Liver (tissue), 9 donors: ENCODE measurements around the gene ETAA1. TPM values are rescaled to one million over a fixed set of nuclear protein-coding genes. Genes with fewer than 3 reads are reported as not detected.

Experiments
- DNase-seq: peaks from one replicate; pipeline ENCODE4 v3.0.0-alpha.2; 2017; ENCODE audit warnings: low spot score
- H3K27ac ChIP-seq, 2 donors: one replicate each; pipeline ENCODE4 v1.7.0; 2013; ENCODE audit warnings: inconsistent platforms in 2 of 2, low read length in 2 of 2, control low read depth in 1 of 2, low read depth in 1 of 2, mild to moderate bottlenecking in 1 of 2
- H3K27me3 ChIP-seq, 4 donors: one replicate each; pipeline versions ENCODE4 v1.6.1 to v1.7.0; 2013; ENCODE audit warnings: low read length in 3 of 4, inconsistent platforms in 1 of 4, mild to moderate bottlenecking in 1 of 4, moderate library complexity in 1 of 4; ENCODE audit not compliant: control insufficient read depth in 4 of 4, insufficient read depth in 4 of 4
- H3K36me3 ChIP-seq, 4 donors: one replicate each; pipeline versions ENCODE4 v1.6.1 to v1.7.0; 2013; ENCODE audit warnings: low read length in 3 of 4, mild to moderate bottlenecking in 3 of 4, low read depth in 1 of 4, moderate library complexity in 1 of 4; ENCODE audit not compliant: control insufficient read depth in 4 of 4, insufficient read depth in 3 of 4
- H3K4me1 ChIP-seq, 4 donors: one replicate each; pipeline versions ENCODE4 v1.6.1 to v1.7.0; 2013; ENCODE audit warnings: low read length in 3 of 4, mild to moderate bottlenecking in 3 of 4, moderate library complexity in 1 of 4; ENCODE audit not compliant: control insufficient read depth in 4 of 4, insufficient read depth in 4 of 4
- H3K4me3 ChIP-seq, 3 donors: one replicate each; pipeline versions ENCODE4 v1.6.1 to v1.7.0; 2013; ENCODE audit warnings: low read length in 3 of 3, control low read depth in 1 of 3, low read depth in 1 of 3, mild to moderate bottlenecking in 1 of 3
- H3K9ac ChIP-seq, 2 donors: one replicate each; pipeline ENCODE4 v1.7.0; 2013; ENCODE audit warnings: low read length in 2 of 2, mild to moderate bottlenecking in 2 of 2, moderate library complexity in 2 of 2, control low read depth in 1 of 2, low read depth in 1 of 2
- H3K9me3 ChIP-seq, 4 donors: one replicate each; pipeline versions ENCODE4 v1.6.1 to v1.7.0; 2013; ENCODE audit warnings: low read length in 3 of 4; ENCODE audit not compliant: control insufficient read depth in 4 of 4
- FOXA1 ChIP-seq: IDR thresholded peaks from 2 replicates; pipeline ENCODE4 v1.6.1; 2016; ENCODE audit warnings: antibody characterized with exemption
- FOXA2 ChIP-seq: IDR thresholded peaks from 2 replicates; pipeline ENCODE4 v1.6.1; 2016; ENCODE audit warnings: antibody characterized with exemption
- HNF4A ChIP-seq, 2 donors: conservative IDR thresholded peaks; 2 replicates each; pipeline ENCODE4 v1.6.1; 2016; ENCODE audit warnings: antibody characterized with exemption in 2 of 2, mild to moderate bottlenecking in 2 of 2
- HNF4G ChIP-seq: IDR thresholded peaks from 2 replicates; pipeline ENCODE4 v1.6.1; 2016; ENCODE audit warnings: antibody characterized with exemption
- JUND ChIP-seq, 2 donors: IDR thresholded peaks; 2 replicates each; pipeline ENCODE4 v1.6.1; 2016; ENCODE audit warnings: antibody characterized with exemption in 2 of 2
- RAD21 ChIP-seq, 2 donors: IDR thresholded peaks; 2 replicates each; pipeline ENCODE4 v1.6.1; 2016; ENCODE audit warnings: antibody characterized with exemption in 2 of 2, mild to moderate bottlenecking in 2 of 2
- TAF1 ChIP-seq: conservative IDR thresholded peaks from 2 replicates; pipeline ENCODE4 v1.6.1; 2016; ENCODE audit warnings: antibody characterized with exemption, mild to moderate bottlenecking
- YY1 ChIP-seq: IDR thresholded peaks from 2 replicates; pipeline ENCODE4 v1.6.1; 2016; ENCODE audit warnings: antibody characterized with exemption, mild to moderate bottlenecking
- WGBS: extraction: QIAGEN DNeasy Blood & Tissue Kit; methylation state at CpG from one replicate; pipeline ENCODE4 v1.1.7; 2013; 5-methylcytosine and 5-hydroxymethylcytosine counted together
- polyA plus RNA-seq, 2 donors: library from polyadenylated mRNA; stranded (reverse) in 1 of 2; unstranded in 1 of 2; fragments of 200-250 nt in 1 of 2; fragments of >200 nt in 1 of 2; fragmentation: Nextera tagmentation in 1 of 2; extraction: Ambion mirVana in 1 of 2; gene quantifications; one replicate each; pipeline versions ENCODE4 v1.2.1 to v1.2.3, GENCODE V29; 2013 to 2015
- total RNA-seq, 2 donors: library from RNA; depleted of rRNA; stranded (reverse); fragments of >200 nt; gene quantifications; one replicate each; pipeline ENCODE4 v1.2.3, GENCODE V29; 2014
- TF ChIP-seq, protein P1 (sequence below): IDR thresholded peaks from 2 replicates; pipeline ENCODE4 v1.6.1; 2016; ENCODE audit warnings: antibody characterized with exemption
- TF ChIP-seq, protein P2 (sequence below): IDR thresholded peaks from 2 replicates; pipeline ENCODE4 v1.6.1; 2016; ENCODE audit warnings: antibody characterized with exemption, mild to moderate bottlenecking
- TF ChIP-seq, protein P3 (sequence below): fragments of 150-350 bp; IDR thresholded peaks from 2 replicates; pipeline ENCODE4 v1.5.1; 2017; ENCODE audit warnings: improper control_type of control experiment, low read depth, low read length; ENCODE audit not compliant: missing input control
- TF ChIP-seq, protein P4 (sequence below): IDR thresholded peaks from 2 replicates; pipeline ENCODE4 v1.6.1; 2016; ENCODE audit warnings: antibody characterized with exemption
- donor health status: healthy.
- donor health status: healthy.
- donor health status: healthy.
- donor health status: healthy.
- donor health status: healthy.

Gene ETAA1
- total and polyA plus RNA-seq, 4 donors, result 2.9 to 7.7 (median 4.9) TPM

DNA sequence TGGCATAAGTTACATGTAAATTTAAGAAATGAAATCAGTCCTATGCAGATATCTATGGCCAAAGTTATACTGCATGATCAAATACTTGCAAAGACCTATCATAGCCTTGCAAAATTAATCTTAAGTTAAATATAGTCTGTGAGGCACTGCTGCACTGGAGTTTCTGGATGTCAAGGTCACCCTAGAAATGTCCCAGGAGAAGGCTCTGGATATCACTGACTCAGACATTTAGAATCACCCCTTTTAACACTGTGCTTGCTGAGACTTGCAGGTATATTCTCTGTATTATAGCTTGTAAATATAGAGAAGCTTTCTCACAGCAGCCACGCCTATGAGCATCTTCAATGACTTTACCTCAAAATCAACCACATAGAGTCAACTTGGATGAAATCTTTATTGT is 51.5 kb downstream of the ETAA1 start:
- WGBS, result 90% methylated on average over 1 of the region's 1 CpG
- H3K27ac ChIP-seq, result no peak overlapping the region
- no peaks in the 10 kb centered on the region for H3K9me3 ChIP-seq
- no peak overlapping the region for H3K4me3 ChIP-seq
- H3K9ac ChIP-seq, result no peak overlapping the region
- TF ChIP-seq JUND (IDR thresholded peaks at IDR 0.05) (no peak), RAD21 (IDR thresholded peaks at IDR 0.05) (no peak), YY1 (no peak)
- TF ChIP-seq, protein P1, sequence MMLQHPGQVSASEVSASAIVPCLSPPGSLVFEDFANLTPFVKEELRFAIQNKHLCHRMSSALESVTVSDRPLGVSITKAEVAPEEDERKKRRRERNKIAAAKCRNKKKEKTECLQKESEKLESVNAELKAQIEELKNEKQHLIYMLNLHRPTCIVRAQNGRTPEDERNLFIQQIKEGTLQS, result no peak
- H3K36me3 ChIP-seq, result no peaks in the 10 kb centered on the region
- H3K27me3 ChIP-seq, result no peaks in the 10 kb centered on the region
- no peak for DNase-seq
- no peaks in the 10 kb centered on the region for H3K4me1 ChIP-seq

DNA sequence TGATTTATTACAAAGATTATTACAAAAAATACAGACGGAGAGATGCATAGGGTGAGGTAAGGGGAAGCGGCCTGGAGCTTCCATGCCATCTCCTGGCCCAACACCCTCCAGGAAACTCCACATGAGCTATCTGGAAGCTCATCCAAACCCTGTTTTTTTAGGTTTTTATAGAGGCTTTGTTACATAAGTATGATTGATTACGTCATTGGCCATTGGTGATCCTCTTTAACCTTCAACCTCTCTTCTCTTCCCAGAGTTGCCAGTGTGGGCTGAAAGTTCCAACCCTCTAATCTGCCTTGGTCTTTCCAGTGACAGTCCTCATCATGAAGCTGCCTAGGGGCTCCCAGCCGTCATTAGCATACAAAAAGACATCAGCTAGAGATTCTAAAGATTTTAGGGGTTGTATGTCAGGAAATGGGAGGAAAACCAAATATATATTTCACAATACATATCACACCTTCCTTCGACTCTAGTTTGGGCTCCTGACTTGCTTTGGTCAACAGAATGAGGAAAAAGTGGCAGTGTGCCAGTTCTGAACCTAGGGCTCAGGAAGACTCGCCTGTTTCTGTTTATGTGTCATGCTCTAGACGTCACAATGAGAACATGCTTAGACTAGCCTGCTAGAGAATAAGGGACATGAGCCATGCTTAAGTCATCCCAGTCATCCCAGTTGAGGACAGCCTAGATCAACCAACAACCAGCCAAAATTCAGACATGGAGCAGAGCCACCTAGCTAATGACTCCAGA is 54.1 kb downstream of the ETAA1 start:
- Histone ChIP-seq H3K9me3 (no peaks in the 10 kb centered on the region), H3K4me1 (peaks cover 0 to 7% (median 0%) of the 10 kb centered on the region in 4 donors), H3K4me3 (no peak overlapping the region), H3K27me3 (no peaks in the 10 kb centered on the region), H3K27ac (no peak overlapping the region), H3K36me3 (no peaks in the 10 kb centered on the region), H3K9ac (no peak overlapping the region)
- TF ChIP-seq, protein P1, result no peak
- TF ChIP-seq FOXA2 (no peak), HNF4G (no peak), YY1 (no peak), FOXA1 (no peak), JUND (IDR thresholded peaks at IDR 0.05) (no peak)
- TF ChIP-seq, protein P2, sequence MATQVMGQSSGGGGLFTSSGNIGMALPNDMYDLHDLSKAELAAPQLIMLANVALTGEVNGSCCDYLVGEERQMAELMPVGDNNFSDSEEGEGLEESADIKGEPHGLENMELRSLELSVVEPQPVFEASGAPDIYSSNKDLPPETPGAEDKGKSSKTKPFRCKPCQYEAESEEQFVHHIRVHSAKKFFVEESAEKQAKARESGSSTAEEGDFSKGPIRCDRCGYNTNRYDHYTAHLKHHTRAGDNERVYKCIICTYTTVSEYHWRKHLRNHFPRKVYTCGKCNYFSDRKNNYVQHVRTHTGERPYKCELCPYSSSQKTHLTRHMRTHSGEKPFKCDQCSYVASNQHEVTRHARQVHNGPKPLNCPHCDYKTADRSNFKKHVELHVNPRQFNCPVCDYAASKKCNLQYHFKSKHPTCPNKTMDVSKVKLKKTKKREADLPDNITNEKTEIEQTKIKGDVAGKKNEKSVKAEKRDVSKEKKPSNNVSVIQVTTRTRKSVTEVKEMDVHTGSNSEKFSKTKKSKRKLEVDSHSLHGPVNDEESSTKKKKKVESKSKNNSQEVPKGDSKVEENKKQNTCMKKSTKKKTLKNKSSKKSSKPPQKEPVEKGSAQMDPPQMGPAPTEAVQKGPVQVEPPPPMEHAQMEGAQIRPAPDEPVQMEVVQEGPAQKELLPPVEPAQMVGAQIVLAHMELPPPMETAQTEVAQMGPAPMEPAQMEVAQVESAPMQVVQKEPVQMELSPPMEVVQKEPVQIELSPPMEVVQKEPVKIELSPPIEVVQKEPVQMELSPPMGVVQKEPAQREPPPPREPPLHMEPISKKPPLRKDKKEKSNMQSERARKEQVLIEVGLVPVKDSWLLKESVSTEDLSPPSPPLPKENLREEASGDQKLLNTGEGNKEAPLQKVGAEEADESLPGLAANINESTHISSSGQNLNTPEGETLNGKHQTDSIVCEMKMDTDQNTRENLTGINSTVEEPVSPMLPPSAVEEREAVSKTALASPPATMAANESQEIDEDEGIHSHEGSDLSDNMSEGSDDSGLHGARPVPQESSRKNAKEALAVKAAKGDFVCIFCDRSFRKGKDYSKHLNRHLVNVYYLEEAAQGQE, result no peak
- TF ChIP-seq, protein P3, sequence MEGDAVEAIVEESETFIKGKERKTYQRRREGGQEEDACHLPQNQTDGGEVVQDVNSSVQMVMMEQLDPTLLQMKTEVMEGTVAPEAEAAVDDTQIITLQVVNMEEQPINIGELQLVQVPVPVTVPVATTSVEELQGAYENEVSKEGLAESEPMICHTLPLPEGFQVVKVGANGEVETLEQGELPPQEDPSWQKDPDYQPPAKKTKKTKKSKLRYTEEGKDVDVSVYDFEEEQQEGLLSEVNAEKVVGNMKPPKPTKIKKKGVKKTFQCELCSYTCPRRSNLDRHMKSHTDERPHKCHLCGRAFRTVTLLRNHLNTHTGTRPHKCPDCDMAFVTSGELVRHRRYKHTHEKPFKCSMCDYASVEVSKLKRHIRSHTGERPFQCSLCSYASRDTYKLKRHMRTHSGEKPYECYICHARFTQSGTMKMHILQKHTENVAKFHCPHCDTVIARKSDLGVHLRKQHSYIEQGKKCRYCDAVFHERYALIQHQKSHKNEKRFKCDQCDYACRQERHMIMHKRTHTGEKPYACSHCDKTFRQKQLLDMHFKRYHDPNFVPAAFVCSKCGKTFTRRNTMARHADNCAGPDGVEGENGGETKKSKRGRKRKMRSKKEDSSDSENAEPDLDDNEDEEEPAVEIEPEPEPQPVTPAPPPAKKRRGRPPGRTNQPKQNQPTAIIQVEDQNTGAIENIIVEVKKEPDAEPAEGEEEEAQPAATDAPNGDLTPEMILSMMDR, result no peak
- 52% methylated on average over 7 of the region's 7 CpGs for WGBS
- no peak for DNase-seq

DNA sequence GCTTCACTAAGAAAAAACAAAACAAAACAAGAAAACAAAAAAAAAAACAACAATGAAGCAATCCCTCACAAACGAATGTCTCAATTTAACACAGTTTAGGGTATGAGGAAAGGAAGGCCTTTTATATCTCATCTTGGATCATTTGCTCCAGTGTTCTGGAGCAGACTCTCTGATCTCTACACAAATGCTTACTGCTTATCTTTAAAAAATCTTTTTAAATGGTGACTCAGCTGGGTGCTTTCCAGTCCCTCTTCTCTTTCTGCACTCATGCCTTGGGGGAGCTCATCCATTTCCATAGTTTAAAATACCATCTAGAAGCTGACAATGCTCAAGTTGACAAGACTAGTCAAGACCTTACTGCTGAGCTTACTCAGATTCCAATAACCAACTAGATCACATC is 56.2 kb downstream of the ETAA1 start:
- TF ChIP-seq, protein P4, sequence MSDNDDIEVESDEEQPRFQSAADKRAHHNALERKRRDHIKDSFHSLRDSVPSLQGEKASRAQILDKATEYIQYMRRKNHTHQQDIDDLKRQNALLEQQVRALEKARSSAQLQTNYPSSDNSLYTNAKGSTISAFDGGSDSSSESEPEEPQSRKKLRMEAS, result no peak
- TF ChIP-seq TAF1 (no peak), YY1 (no peak), HNF4A (conservative IDR thresholded peaks at IDR 0.05) (no peak)
- TF ChIP-seq, protein P2, result no peak
- TF ChIP-seq, protein P1, result no peak
- no peaks in the 10 kb centered on the region for H3K9me3 ChIP-seq
- 93% methylated on average over 1 of the region's 1 CpG for WGBS

More for the DNA sequence above, 56.2 kb downstream of the ETAA1 start:
- Histone ChIP-seq H3K4me3 (no peak overlapping the region), H3K4me1 (peaks cover 0 to 7% (median 0%) of the 10 kb centered on the region in 4 donors), H3K36me3 (no peaks in the 10 kb centered on the region), H3K27ac (no peak overlapping the region), H3K9ac (no peak overlapping the region), H3K27me3 (no peaks in the 10 kb centered on the region)
- no peak for DNase-seq
